ENCODE data around the gene INPP5A.

The INPP5A gene

GRCh38 chr10:132563485-132564248 is 26.1 kb downstream of the INPP5A start:
- Histone ChIP-seq H3K4me2 (ENCODE audit: low read length) (no peak overlapping the region), H2BK12ac (ENCODE audit: low read length) (no peak overlapping the region)

GRCh38 chr10:132564249-132564605 is 26.6 kb downstream of the INPP5A start:
- H4K12ac ChIP-seq (ENCODE audit: low read depth, low read length), result no peak overlapping the region
- H3K27ac ChIP-seq (ENCODE audit: low read depth, low read length), result no peak overlapping the region
- H2AK5ac ChIP-seq (ENCODE audit: low read length), result peak overlapping the region; percentile 15
- H3K79me2 ChIP-seq (ENCODE audit: control insufficient read depth, insufficient read depth, low read length, poor library complexity), result peaks cover 2% of the 10 kb centered on the region
- no peak overlapping the region for H3K14ac ChIP-seq (ENCODE audit: low read length)
- H3K36me3 ChIP-seq (ENCODE audit: control insufficient read depth in 1 of 2, insufficient read depth in 2 of 2, low read length in 2 of 2), result no peaks in the 10 kb centered on the region
- no peaks in the 10 kb centered on the region for H3K27me3 ChIP-seq (ENCODE audit: insufficient read depth, low read length)
- no peak overlapping the region for H2BK12ac ChIP-seq (ENCODE audit: low read length)
- DNase-seq, result no peak
- H3K4ac ChIP-seq (ENCODE audit: low read depth, low read length), result no peak overlapping the region
- no peak overlapping the region for H4K8ac ChIP-seq (ENCODE audit: low read depth, low read length)
- peaks cover 6% of the 10 kb centered on the region for H3K9me3 ChIP-seq (ENCODE audit: insufficient read depth, low read depth, low read length)
- H3K18ac ChIP-seq (ENCODE audit: low read length), result peak overlapping the region; percentile 29
- no peak overlapping the region for H3K9ac ChIP-seq (ENCODE audit: low read length)
- H2BK5ac ChIP-seq (ENCODE audit: low read depth, low read length, poor library complexity), result no peak overlapping the region
- WGBS (ENCODE audit: extremely low coverage, insufficient coverage, insufficient read length), result no CpG with 5 or more reads among the region's 10 CpGs
- H3K4me1 ChIP-seq (ENCODE audit: control insufficient read depth in 1 of 2, insufficient read depth in 2 of 2, low read length in 2 of 2), result peaks cover 17 to 19% of the 10 kb centered on the region in 2 experiments
- no peaks in the 10 kb centered on the region for H3K79me1 ChIP-seq (ENCODE audit: low read length)
- no peak overlapping the region for H3K23ac ChIP-seq (ENCODE audit: low read length)
- no peak overlapping the region for H2AFZ ChIP-seq (ENCODE audit: insufficient read depth, low read length, poor library complexity)
- H4K91ac ChIP-seq (ENCODE audit: low read depth, low read length), result no peak overlapping the region
- H3K4me3 ChIP-seq (ENCODE audit: low read depth, low read length), result no peak overlapping the region
- H2BK120ac ChIP-seq (ENCODE audit: insufficient read depth, low read length, poor library complexity), result no peak overlapping the region
- H3K4me2 ChIP-seq (ENCODE audit: low read length), result no peak overlapping the region

More at GRCh38 chr10:132563485-132564248, 26.1 kb downstream of the INPP5A start:
- Histone ChIP-seq H3K79me2 (ENCODE audit: control insufficient read depth, insufficient read depth, low read length, poor library complexity) (peaks cover 2% of the 10 kb centered on the region), H2BK120ac (ENCODE audit: insufficient read depth, low read length, poor library complexity) (no peak overlapping the region), H3K9ac (ENCODE audit: low read length) (no peak overlapping the region), H2BK5ac (ENCODE audit: low read depth, low read length, poor library complexity) (no peak overlapping the region), H3K14ac (ENCODE audit: low read length) (no peak overlapping the region), H3K27ac (ENCODE audit: low read depth, low read length) (no peak overlapping the region), H2AFZ (ENCODE audit: insufficient read depth, low read length, poor library complexity) (no peak overlapping the region), H4K8ac (ENCODE audit: low read depth, low read length) (no peak overlapping the region), H3K9me3 (ENCODE audit: insufficient read depth, low read depth, low read length) (peaks cover 6% of the 10 kb centered on the region), H3K4ac (ENCODE audit: low read depth, low read length) (no peak overlapping the region), H3K18ac (ENCODE audit: low read length) (peak overlapping the region; percentile 29), H3K27me3 (ENCODE audit: insufficient read depth, low read length) (no peaks in the 10 kb centered on the region), H2AK5ac (ENCODE audit: low read length) (peak overlapping the region; percentile 15), H4K12ac (ENCODE audit: low read depth, low read length) (no peak overlapping the region), H4K91ac (ENCODE audit: low read depth, low read length) (no peak overlapping the region), H3K79me1 (ENCODE audit: low read length) (no peaks in the 10 kb centered on the region), H3K4me1 (ENCODE audit: control insufficient read depth in 1 of 2, insufficient read depth in 2 of 2, low read length in 2 of 2) (peaks cover 17 to 19% of the 10 kb centered on the region in 2 experiments), H3K36me3 (ENCODE audit: control insufficient read depth in 1 of 2, insufficient read depth in 2 of 2, low read length in 2 of 2) (no peaks in the 10 kb centered on the region), H3K23ac (ENCODE audit: low read length) (no peak overlapping the region), H3K4me3 (ENCODE audit: low read depth, low read length) (no peak overlapping the region)
- peak in 1 of 2 donors; percentile 18 for DNase-seq
- WGBS (ENCODE audit: extremely low coverage, insufficient coverage, insufficient read length), result no CpG with 5 or more reads among the region's 24 CpGs

- no CpG with 5 or more reads among the region's 11 CpGs for WGBS (ENCODE audit: extremely low coverage, insufficient coverage, insufficient read length)
- Histone ChIP-seq H4K8ac (ENCODE audit: low read depth, low read length) (no peak overlapping the region), H2BK120ac (ENCODE audit: insufficient read depth, low read length, poor library complexity) (no peak overlapping the region), H2BK5ac (ENCODE audit: low read depth, low read length, poor library complexity) (no peak overlapping the region), H3K4me1 (ENCODE audit: control insufficient read depth in 1 of 2, insufficient read depth in 2 of 2, low read length in 2 of 2) (peaks cover 17 to 19% of the 10 kb centered on the region in 2 experiments), H3K79me1 (ENCODE audit: low read length) (no peaks in the 10 kb centered on the region), H3K27ac (ENCODE audit: low read depth, low read length) (no peak overlapping the region), H2AK5ac (ENCODE audit: low read length) (no peak overlapping the region), H3K4ac (ENCODE audit: low read depth, low read length) (no peak overlapping the region), H3K4me3 (ENCODE audit: low read depth, low read length) (peak overlapping the region; percentile 35), H3K9ac (ENCODE audit: low read length) (no peak overlapping the region), H3K23ac (ENCODE audit: low read length) (no peak overlapping the region), H2BK12ac (ENCODE audit: low read length) (no peak overlapping the region), H3K36me3 (ENCODE audit: control insufficient read depth in 1 of 2, insufficient read depth in 2 of 2, low read length in 2 of 2) (no peaks in the 10 kb centered on the region), H3K27me3 (ENCODE audit: insufficient read depth, low read length) (no peaks in the 10 kb centered on the region), H4K12ac (ENCODE audit: low read depth, low read length) (no peak overlapping the region), H3K9me3 (ENCODE audit: insufficient read depth, low read depth, low read length) (peaks cover 6% of the 10 kb centered on the region), H3K4me2 (ENCODE audit: low read length) (no peak overlapping the region), H3K79me2 (ENCODE audit: control insufficient read depth, insufficient read depth, low read length, poor library complexity) (peaks cover 2% of the 10 kb centered on the region), H2AFZ (ENCODE audit: insufficient read depth, low read length, poor library complexity) (no peak overlapping the region), H4K91ac (ENCODE audit: low read depth, low read length) (no peak overlapping the region), H3K14ac (ENCODE audit: low read length) (no peak overlapping the region), H3K18ac (ENCODE audit: low read length) (peak overlapping the region; percentile 81)
- no peak for DNase-seq
Measured at GRCh38 chr10:132564690-132565089, 27.1 kb downstream of the INPP5A start.

- Histone ChIP-seq H3K27ac (ENCODE audit: low read depth, low read length) (no peak overlapping the region), H2BK12ac (ENCODE audit: low read length) (no peak overlapping the region), H2AFZ (ENCODE audit: insufficient read depth, low read length, poor library complexity) (no peak overlapping the region), H3K14ac (ENCODE audit: low read length) (no peak overlapping the region), H4K91ac (ENCODE audit: low read depth, low read length) (no peak overlapping the region), H3K27me3 (ENCODE audit: insufficient read depth, low read length) (no peaks in the 10 kb centered on the region), H2BK120ac (ENCODE audit: insufficient read depth, low read length, poor library complexity) (no peak overlapping the region), H3K4me1 (ENCODE audit: control insufficient read depth in 1 of 2, insufficient read depth in 2 of 2, low read length in 2 of 2) (peaks cover 17 to 20% of the 10 kb centered on the region in 2 experiments), H2AK5ac (ENCODE audit: low read length) (no peak overlapping the region), H3K23ac (ENCODE audit: low read length) (no peak overlapping the region), H3K4me3 (ENCODE audit: low read depth, low read length) (no peak overlapping the region), H4K12ac (ENCODE audit: low read depth, low read length) (no peak overlapping the region), H3K4ac (ENCODE audit: low read depth, low read length) (no peak overlapping the region), H3K36me3 (ENCODE audit: control insufficient read depth in 1 of 2, insufficient read depth in 2 of 2, low read length in 2 of 2) (no peaks in the 10 kb centered on the region), H3K4me2 (ENCODE audit: low read length) (no peak overlapping the region), H3K9ac (ENCODE audit: low read length) (no peak overlapping the region), H4K8ac (ENCODE audit: low read depth, low read length) (no peak overlapping the region), H3K9me3 (ENCODE audit: insufficient read depth, low read depth, low read length) (peaks cover 6% of the 10 kb centered on the region), H3K79me2 (ENCODE audit: control insufficient read depth, insufficient read depth, low read length, poor library complexity) (peaks cover 2% of the 10 kb centered on the region), H3K18ac (ENCODE audit: low read length) (no peak overlapping the region), H3K79me1 (ENCODE audit: low read length) (peaks cover 1% of the 10 kb centered on the region), H2BK5ac (ENCODE audit: low read depth, low read length, poor library complexity) (no peak overlapping the region)
- no CpG with 5 or more reads among the region's 12 CpGs for WGBS (ENCODE audit: extremely low coverage, insufficient coverage, insufficient read length)
- DNase-seq, result peak in 1 of 2 donors; percentile 30
Measured at GRCh38 chr10:132565516-132566209, 28.1 kb downstream of the INPP5A start.
